Mammary epithelial cell (primary cell): ENCODE measurements around the gene EXOC2.

Experiments used
- EZH2 ChIP-seq: IDR thresholded peaks from 2 replicates; pipeline ENCODE4 v1.6.1; 2012; ENCODE audit warnings: low read length, inconsistent platforms, borderline replicate concordance
- TF ChIP-seq, protein P1 (sequence below), 2 donors: IDR thresholded peaks in 1 of 2; conservative IDR thresholded peaks in 1 of 2; 2 replicates each; pipeline ENCODE4 v1.5.1; 2011 to 2012; ENCODE audit warnings: inconsistent platforms in 2 of 2, low read length in 2 of 2, mild to moderate bottlenecking in 2 of 2, control low read depth in 1 of 2, low read depth in 1 of 2; ENCODE audit not compliant: insufficient read depth in 1 of 2; ENCODE audit errors: extremely low read depth in 1 of 2

DNA sequence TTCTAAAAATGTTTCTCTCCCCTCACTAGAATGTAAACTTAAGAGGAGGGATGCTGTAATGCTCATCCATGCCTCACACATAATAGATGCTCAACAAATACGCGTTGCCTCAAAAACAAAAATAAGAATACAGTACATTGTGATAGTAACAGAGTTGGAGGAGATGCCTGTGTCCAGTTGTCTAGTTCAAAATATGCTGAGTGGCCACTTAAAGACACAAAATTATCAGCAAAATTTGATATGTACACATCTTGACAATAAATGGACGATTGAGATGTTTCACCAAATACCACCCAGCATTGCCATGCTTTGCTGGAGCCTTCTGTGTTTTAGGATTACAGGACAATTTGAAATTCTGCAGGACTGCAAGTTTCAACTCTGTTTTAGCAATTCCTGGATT lies 7.6 kb upstream of the EXOC2 start:
- no peak for TF ChIP-seq EZH2
- TF ChIP-seq, protein P1, sequence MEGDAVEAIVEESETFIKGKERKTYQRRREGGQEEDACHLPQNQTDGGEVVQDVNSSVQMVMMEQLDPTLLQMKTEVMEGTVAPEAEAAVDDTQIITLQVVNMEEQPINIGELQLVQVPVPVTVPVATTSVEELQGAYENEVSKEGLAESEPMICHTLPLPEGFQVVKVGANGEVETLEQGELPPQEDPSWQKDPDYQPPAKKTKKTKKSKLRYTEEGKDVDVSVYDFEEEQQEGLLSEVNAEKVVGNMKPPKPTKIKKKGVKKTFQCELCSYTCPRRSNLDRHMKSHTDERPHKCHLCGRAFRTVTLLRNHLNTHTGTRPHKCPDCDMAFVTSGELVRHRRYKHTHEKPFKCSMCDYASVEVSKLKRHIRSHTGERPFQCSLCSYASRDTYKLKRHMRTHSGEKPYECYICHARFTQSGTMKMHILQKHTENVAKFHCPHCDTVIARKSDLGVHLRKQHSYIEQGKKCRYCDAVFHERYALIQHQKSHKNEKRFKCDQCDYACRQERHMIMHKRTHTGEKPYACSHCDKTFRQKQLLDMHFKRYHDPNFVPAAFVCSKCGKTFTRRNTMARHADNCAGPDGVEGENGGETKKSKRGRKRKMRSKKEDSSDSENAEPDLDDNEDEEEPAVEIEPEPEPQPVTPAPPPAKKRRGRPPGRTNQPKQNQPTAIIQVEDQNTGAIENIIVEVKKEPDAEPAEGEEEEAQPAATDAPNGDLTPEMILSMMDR (conservative IDR thresholded peaks at IDR 0.05 in 1 of 2, IDR thresholded peaks at IDR 0.05 in 1 of 2; ENCODE audit: extremely low read depth in 1 of 2, insufficient read depth in 1 of 2, low read depth in 1 of 2, low read length in 2 of 2), result no peak
